GM12878 (cell line): Measurements from ENCODE around the gene LAMC3. TPM values are rescaled to one million over a fixed set of nuclear protein-coding genes. Genes with fewer than 3 reads are reported as not detected.
"Not testable (repeated sequence)": the region's sequence is repeated elsewhere in the genome, so short reads cannot be mapped to it uniquely, and the experiment has no call there.

Source experiments
- ATAC-seq: fragments of 200-7000 bp; cut with Tn5 transposase; 3 replicates; pipeline ENCODE4 v1.9.1; 2020; ENCODE audit warnings: mild to moderate bottlenecking, moderate library complexity
- BruUV-seq: library from RNA; stranded (reverse); fragments of 400-500 nt; replicated peaks from 2 replicates; lab custom pipeline; 2021; lab: Mats Ljungman, UMichigan
- CTCF ChIA-PET: fragments of 300-600 bp; sonication (Branson Sonifier 250); formaldehyde crosslinking; extraction: SDS; loops from one replicate; lab custom pipeline; 2021; ENCODE audit warnings: inconsistent platforms; lab: Yijun Ruan, JAX
- POLR2A ChIA-PET: fragments of 350-600 bp; formaldehyde crosslinking; extraction: SDS; loops from one replicate; lab custom pipeline; 2021; ENCODE audit warnings: inconsistent platforms; lab: Charles Lee
- RAD21 ChIA-PET: fragments of 300-600 bp; sonication (Branson Sonifier 250); formaldehyde crosslinking; loops from one replicate; lab custom pipeline; 2023; ENCODE audit warnings: antibody characterized with exemption; ENCODE audit not compliant: unreplicated experiment; lab: Charles Lee
- SMC1A ChIA-PET: fragments of 300-600 bp; sonication (Branson Sonifier 250); formaldehyde crosslinking; loops from one replicate; lab custom pipeline; 2023; ENCODE audit not compliant: unreplicated experiment, uncharacterized antibody; lab: Charles Lee
- DNase-seq: peaks from one replicate; pipeline ENCODE4 v3.0.0-alpha.2; 2011; ENCODE audit warnings: low read depth, low spot score
- FAIRE-seq: peaks from 3 replicates; lab custom pipeline; 2011; peaks lifted over from hg19 to GRCh38; lab: Jason Lieb, UNC
- H2AFZ ChIP-seq: 2 replicates; pipeline ENCODE4 v1.6.0; 2011; ENCODE audit warnings: low read depth, low read length, control low read depth; ENCODE audit not compliant: control insufficient read depth
- H3K27ac ChIP-seq: 2 replicates; pipeline ENCODE4 v1.5.1; 2011; ENCODE audit warnings: control low read depth; ENCODE audit not compliant: control insufficient read depth, insufficient read depth
- H3K27me3 ChIP-seq, 2 experiments: replicated peaks in 1 of 2; 2 replicates each; pipeline versions ENCODE4 v1.6.0 to v1.6.1; 2011; ENCODE audit warnings: low read length in 1 of 2; ENCODE audit not compliant: control insufficient read depth in 2 of 2, insufficient read depth in 2 of 2
- H3K36me3 ChIP-seq, 2 experiments: 2 replicates each; pipeline ENCODE4 v1.5.1; 2011; ENCODE audit warnings: low read length in 1 of 2; ENCODE audit not compliant: control insufficient read depth in 2 of 2, insufficient read depth in 2 of 2
- H3K4me1 ChIP-seq: 2 replicates; pipeline ENCODE4 v1.6.1; 2011; ENCODE audit warnings: mild to moderate bottlenecking, low read length, moderate library complexity, mixed read lengths; ENCODE audit not compliant: control insufficient read depth, insufficient read depth
- H3K4me2 ChIP-seq: 2 replicates; pipeline ENCODE4 v1.6.0; 2011; ENCODE audit warnings: control low read depth; ENCODE audit not compliant: control insufficient read depth, insufficient read depth
- H3K4me3 ChIP-seq: fragments of 200-600 bp; sonication (generic); 2 replicates; pipeline ENCODE4 v1.5.1; 2016
- H3K79me2 ChIP-seq: 2 replicates; pipeline ENCODE4 v1.6.0; 2011; ENCODE audit warnings: low read length; ENCODE audit not compliant: control insufficient read depth, insufficient read depth
- H3K9ac ChIP-seq: 2 replicates; pipeline ENCODE4 v1.8.0; 2011; ENCODE audit warnings: low read length, control low read depth, mixed read lengths; ENCODE audit not compliant: control insufficient read depth, insufficient read depth
- H3K9me3 ChIP-seq: replicated peaks from 3 replicates; pipeline ENCODE4 v1.5.1; 2011; ENCODE audit warnings: mild to moderate bottlenecking, low read length; ENCODE audit not compliant: control insufficient read depth, insufficient read depth
- H4K20me1 ChIP-seq: 2 replicates; pipeline ENCODE4 v1.6.0; 2011; ENCODE audit not compliant: control insufficient read depth, insufficient read depth
- PRDM15 ChIP-seq: fragments of 450-650 bp; formaldehyde crosslinking; IDR thresholded peaks from 2 replicates; pipeline ENCODE4 v1.4.0; 2020; ENCODE audit warnings: mild to moderate bottlenecking, moderate library complexity
- whole genome bisulfite sequencing: methylation state at CpG from one replicate; pipeline ENCODE4 v1.1.6; 2016; ENCODE audit warnings: low lambda C conversion rate; ENCODE audit not compliant: insufficient replicate concordance, insufficient coverage; ENCODE audit errors: missing lambda C conversion rate; 5-methylcytosine and 5-hydroxymethylcytosine counted together
- in situ Hi-C: fragments of 300-500 bp; cut with MboI; formaldehyde crosslinking; loops from 9 replicates; pipeline ENCODE4 v1.14.3; 2018; ENCODE audit warnings: mixed read lengths
- intact Hi-C: fragments of 100-400 bp; cut with micrococcal nuclease; formaldehyde crosslinking; loops from one replicate; pipeline ENCODE4 v1.14.2; 2022; ENCODE audit not compliant: unreplicated experiment
- polyA plus RNA-seq, 11 experiments: library from polyadenylated mRNA; depleted of rRNA in 4 of 11; unstranded in 6 of 11; stranded (reverse) in 5 of 11; fragments of >200 nt; fragmentation: Nextera tagmentation in 4 of 11; fragmentation: Illumina TruSeq in 1 of 11; extraction: Ambion mirVana in 4 of 11; extraction: Trizol in 1 of 11; gene quantifications; 1 replicate in 1 of 11; 2 replicates in 10 of 11; pipeline versions ENCODE4 v1.2.1 to v1.2.3, GENCODE V29; 2011 to 2016; ENCODE audit warnings: inconsistent platforms in 2 of 11, missing spikeins in 2 of 11, low read depth in 1 of 11
- total RNA-seq, 4 experiments: library from RNA; depleted of rRNA in 3 of 4; stranded (reverse); fragments of >200 nt in 3 of 4; fragmentation: Illumina TruSeq in 1 of 4; extraction: Trizol in 1 of 4; gene quantifications; 2 replicates each; pipeline versions ENCODE4 v1.2.1 to v1.2.3, GENCODE V29; 2013 to 2021

LAMC3 gene
- total and polyA plus RNA-seq, 10 of the 15 experiments (the other 5 are each of a cell fraction or from before 2014, with no cell fraction given): under 0.01 to 0.08 TPM; not detected in 8

DNA sequence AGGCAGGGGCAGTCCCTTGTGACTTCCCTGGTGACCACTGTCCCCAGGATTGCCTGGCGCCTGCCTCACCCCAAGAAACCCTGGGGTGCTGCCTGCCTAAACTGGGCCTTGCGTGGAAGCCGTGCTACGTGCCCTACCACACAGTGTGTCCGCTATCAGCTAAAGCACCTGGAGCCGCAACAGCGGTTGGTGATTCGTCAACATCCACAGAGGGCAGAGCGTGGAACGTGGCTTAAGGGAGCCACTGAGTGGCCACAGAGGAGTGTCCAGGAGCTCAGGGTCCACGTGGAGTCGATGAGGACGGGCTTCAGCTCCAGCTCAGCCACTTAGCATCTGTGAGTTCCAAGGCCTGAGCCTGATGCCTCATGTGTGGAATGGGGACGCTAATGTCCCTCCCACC lies 25.3 kb downstream of the LAMC3 start (continued):
- TF ChIP-seq PRDM15 (CRISPR knock-in tag): no peak

DNA sequence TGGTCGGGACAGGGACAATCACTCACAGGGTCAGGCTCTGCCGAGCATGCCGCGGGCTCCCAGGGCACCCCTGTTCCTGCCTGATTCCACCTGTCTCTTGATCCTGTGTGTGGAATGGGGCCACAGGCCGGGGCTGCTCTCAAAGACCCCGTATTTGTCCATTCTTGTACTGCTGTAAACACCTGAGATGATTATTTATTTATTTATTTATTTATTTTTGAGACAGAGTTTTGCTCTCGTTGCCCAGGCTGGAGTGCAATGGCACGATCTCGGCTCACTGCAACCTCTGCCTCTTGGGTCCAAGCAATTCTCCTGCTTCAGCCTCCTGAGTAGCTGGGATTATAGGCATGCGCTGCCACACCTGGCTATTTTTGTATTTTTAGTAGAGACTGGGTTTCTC lies 25.8 kb downstream of the LAMC3 start:
- H2AFZ ChIP-seq, H3K4me3 ChIP-seq, H3K36me3 ChIP-seq, H3K4me2 ChIP-seq, intact Hi-C loops, H3K79me2 ChIP-seq, H3K4me1 ChIP-seq, H3K27ac ChIP-seq, DNase-seq, ATAC-seq, H3K27me3 ChIP-seq, SMC1A ChIA-PET, BruUV-seq, FAIRE-seq, POLR2A ChIA-PET, in situ Hi-C loops, H3K9ac ChIP-seq, H4K20me1 ChIP-seq, H3K9me3 ChIP-seq: not testable (repeated sequence)
- WGBS: 41% methylated on average over 10 of the region's 10 CpGs
- RAD21 ChIA-PET: interaction anchor here (1.1 kb wide), 1 partner anchor 12 kb away, joined by 3 read pairs; no protein-coding TSS in a partner anchor
- CTCF ChIA-PET: interaction anchor here (1.0 to 2.6 kb wide), 2 partner anchors 12 to 14 kb away, joined by 3 to 7 read pairs; no protein-coding TSS in a partner anchor
